Right lobe of liver (tissue), 4 donors: Measurements from ENCODE around the gene GAREM1.

Source experiments
- POLR2A ChIP-seq: fragments of 450-650 bp; IDR thresholded peaks from one replicate; pipeline ENCODE4 v1.6.1; 2017; ENCODE audit warnings: antibody characterized with exemption, mild to moderate bottlenecking
- TF ChIP-seq, protein P1 (sequence below), 4 donors: fragments of 200-600 bp in 3 of 4; fragments of 450-650 bp in 1 of 4; IDR thresholded peaks; one replicate each; pipeline versions ENCODE4 v1.5.1 to v1.8.0; 2016 to 2022; ENCODE audit warnings: antibody characterized with exemption in 4 of 4, mild to moderate bottlenecking in 2 of 4
- donor health status: DM: no; HTN: no; CAD: no.
- donor health status: DM: no; HTN: no; CAD: no.
- donor health status: DM: no; HTN: yes; CAD: no.

- TF ChIP-seq, protein P1, sequence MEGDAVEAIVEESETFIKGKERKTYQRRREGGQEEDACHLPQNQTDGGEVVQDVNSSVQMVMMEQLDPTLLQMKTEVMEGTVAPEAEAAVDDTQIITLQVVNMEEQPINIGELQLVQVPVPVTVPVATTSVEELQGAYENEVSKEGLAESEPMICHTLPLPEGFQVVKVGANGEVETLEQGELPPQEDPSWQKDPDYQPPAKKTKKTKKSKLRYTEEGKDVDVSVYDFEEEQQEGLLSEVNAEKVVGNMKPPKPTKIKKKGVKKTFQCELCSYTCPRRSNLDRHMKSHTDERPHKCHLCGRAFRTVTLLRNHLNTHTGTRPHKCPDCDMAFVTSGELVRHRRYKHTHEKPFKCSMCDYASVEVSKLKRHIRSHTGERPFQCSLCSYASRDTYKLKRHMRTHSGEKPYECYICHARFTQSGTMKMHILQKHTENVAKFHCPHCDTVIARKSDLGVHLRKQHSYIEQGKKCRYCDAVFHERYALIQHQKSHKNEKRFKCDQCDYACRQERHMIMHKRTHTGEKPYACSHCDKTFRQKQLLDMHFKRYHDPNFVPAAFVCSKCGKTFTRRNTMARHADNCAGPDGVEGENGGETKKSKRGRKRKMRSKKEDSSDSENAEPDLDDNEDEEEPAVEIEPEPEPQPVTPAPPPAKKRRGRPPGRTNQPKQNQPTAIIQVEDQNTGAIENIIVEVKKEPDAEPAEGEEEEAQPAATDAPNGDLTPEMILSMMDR (IDR thresholded peaks at IDR 0.05) = no peak
- no peak for TF ChIP-seq POLR2A
These were observed 225.8 kb downstream of the GAREM1 start for GRCh38 chr18:32244881-32245280.
